Measurements from ENCODE around the gene HGS. TPM values are rescaled to one million over a fixed set of nuclear protein-coding genes. Genes with fewer than 3 reads are reported as not detected.

The HGS gene
- polyA plus RNA-seq, 1 experiment = 71.5 TPM

GRCh38 chr17:81695211-81695610, 11.4 kb downstream of the HGS start:
- no peak overlapping the region for H3K27ac ChIP-seq (ENCODE audit: low read depth, low read length)
- no peak for TF ChIP-seq CTCF (IDR thresholded peaks at IDR 0.05; ENCODE audit: low read depth, low read length)
- POLR2A ChIA-PET = interaction anchor here (1.5 kb wide), 2 partner anchors 10 to 11 kb away, joined by 6 read pairs; partner anchors contain the start of genes ARL16 and HGS
- no peaks in the 10 kb centered on the region for H3K27me3 ChIP-seq (ENCODE audit: control insufficient read depth, insufficient read depth, low read length)
- no peak for DNase-seq (ENCODE audit: low read depth, low spot score)
- no peak overlapping the region for H3K4me3 ChIP-seq (ENCODE audit: low read depth, low read length)
- no peaks in the 10 kb centered on the region; the same call in 1 of the 2 replicates for H3K9me3 ChIP-seq (ENCODE audit: control insufficient read depth, insufficient read depth, low read length)
- CTCF ChIA-PET = no interaction called here

GRCh38 chr17:81695801-81696200, 12.0 kb downstream of the HGS start:
- no peaks in the 10 kb centered on the region; the same call in 1 of the 2 replicates for H3K9me3 ChIP-seq (ENCODE audit: control insufficient read depth, insufficient read depth, low read length)
- CTCF ChIA-PET = no interaction called here

GRCh38 chr17:81696218-81696941, 12.6 kb downstream of the HGS start:
- CTCF ChIA-PET = no interaction called here
- POLR2A ChIA-PET = interaction anchor here (0.6 to 1.5 kb wide), 4 partner anchors 11 to 225 kb away, joined by 3 to 6 read pairs (median 4); partner anchors contain the start of genes ARL16 and HGS
- no peak for DNase-seq (ENCODE audit: low read depth, low spot score)
- no peak overlapping the region for H3K27ac ChIP-seq (ENCODE audit: low read depth, low read length)
- no peaks in the 10 kb centered on the region; the same call in 1 of the 2 replicates for H3K9me3 ChIP-seq (ENCODE audit: control insufficient read depth, insufficient read depth, low read length)
- TF ChIP-seq CTCF (IDR thresholded peaks at IDR 0.05; ENCODE audit: low read depth, low read length) = no peak
- H3K4me3 ChIP-seq (ENCODE audit: low read depth, low read length) = no peak overlapping the region
- H3K27me3 ChIP-seq (ENCODE audit: control insufficient read depth, insufficient read depth, low read length) = no peaks in the 10 kb centered on the region

More at GRCh38 chr17:81695801-81696200, 12.0 kb downstream of the HGS start:
- no peak for DNase-seq (ENCODE audit: low read depth, low spot score)
- TF ChIP-seq CTCF (IDR thresholded peaks at IDR 0.05; ENCODE audit: low read depth, low read length) = no peak
- POLR2A ChIA-PET = interaction anchor here (0.6 to 1.5 kb wide), 4 partner anchors 10 to 226 kb away, joined by 3 to 6 read pairs (median 4); partner anchors contain the start of genes ARL16 and HGS
- Histone ChIP-seq H3K27me3 (ENCODE audit: control insufficient read depth, insufficient read depth, low read length) (no peaks in the 10 kb centered on the region), H3K27ac (ENCODE audit: low read depth, low read length) (no peak overlapping the region), H3K4me3 (ENCODE audit: low read depth, low read length) (no peak overlapping the region)

- H3K4me3 ChIP-seq (ENCODE audit: low read depth, low read length) = no peak overlapping the region
- no peak for DNase-seq (ENCODE audit: low read depth, low spot score)
- POLR2A ChIA-PET = no interaction called here
- CTCF ChIA-PET = no interaction called here
- no peaks in the 10 kb centered on the region for H3K27me3 ChIP-seq (ENCODE audit: control insufficient read depth, insufficient read depth, low read length)
- no peak for TF ChIP-seq CTCF (IDR thresholded peaks at IDR 0.05; ENCODE audit: low read depth, low read length)
- no peaks in the 10 kb centered on the region; the same call in 1 of the 2 replicates for H3K9me3 ChIP-seq (ENCODE audit: control insufficient read depth, insufficient read depth, low read length)
- H3K27ac ChIP-seq (ENCODE audit: low read depth, low read length) = no peak overlapping the region
Measured at GRCh38 chr17:81697261-81698044, 13.6 kb downstream of the HGS start.

Measured in AG04450 (cell line).